Esophagus muscularis mucosa (tissue), 4 donors: ENCODE results near the gene KCNB1. TPM values are rescaled to one million over a fixed set of nuclear protein-coding genes. Genes with fewer than 3 reads are reported as not detected.

Experiments
- DNase-seq: peaks from one replicate; pipeline ENCODE4 v3.0.0-alpha.2; 2017; ENCODE audit errors: extremely low spot score
- H3K27ac ChIP-seq, 4 donors: fragments of 200-600 bp; sonication (generic); replicated peaks in 1 of 4; 1 replicate in 3 of 4; 2 replicates in 1 of 4; pipeline ENCODE4 v1.5.1; 2016 to 2019; ENCODE audit warnings: mild to moderate bottlenecking in 1 of 4
- H3K27me3 ChIP-seq, 4 donors: fragments of 200-600 bp; sonication (generic); one replicate each; pipeline versions ENCODE4 v1.5.1 to v1.6.0; 2016 to 2019
- H3K36me3 ChIP-seq, 4 donors: fragments of 200-600 bp; sonication (generic); one replicate each; pipeline ENCODE4 v1.5.1; 2016 to 2019
- H3K4me1 ChIP-seq, 4 donors: fragments of 200-600 bp; sonication (generic); one replicate each; pipeline ENCODE4 v1.5.1; 2016 to 2019
- H3K4me3 ChIP-seq, 4 donors: fragments of 200-600 bp; sonication (generic); 1 replicate in 2 of 4; 2 replicates in 2 of 4; pipeline ENCODE4 v1.5.1; 2016 to 2019; ENCODE audit warnings: mild to moderate bottlenecking in 4 of 4, moderate library complexity in 1 of 4
- H3K9me3 ChIP-seq, 4 donors: fragments of 200-600 bp; sonication (generic); 1 replicate in 3 of 4; 2 replicates in 1 of 4; pipeline ENCODE4 v1.5.1; 2016 to 2019
- EP300 ChIP-seq: sonication (generic); formaldehyde crosslinking; IDR thresholded peaks from one replicate; pipeline ENCODE4 v1.6.1; 2017; ENCODE audit warnings: antibody characterized with exemption
- POLR2A ChIP-seq: fragments of 450-650 bp; IDR thresholded peaks from one replicate; pipeline ENCODE4 v1.6.1; 2017; ENCODE audit warnings: antibody characterized with exemption, moderate library complexity, mild to moderate bottlenecking, low read depth
- POLR2AphosphoS5 ChIP-seq, 2 donors: sonication (generic); formaldehyde crosslinking; IDR thresholded peaks; one replicate each; pipeline ENCODE4 v1.6.1; 2017; ENCODE audit warnings: antibody characterized with exemption in 2 of 2
- WGBS: methylation state at CpG from one replicate; pipeline ENCODE4 v1.1.5; 2018; 5-methylcytosine and 5-hydroxymethylcytosine counted together
- intact Hi-C: fragments of 100-400 bp; cut with DNase I; formaldehyde crosslinking; loops from one replicate; pipeline ENCODE4 v1.15.1; 2023
- total RNA-seq, 4 donors: library from RNA; depleted of rRNA; stranded (reverse); fragments of >200 nt; gene quantifications; one replicate each; pipeline versions ENCODE4 v1.1.0 to v1.2.1, GENCODE V29; 2016
- TF ChIP-seq, protein P1 (sequence below), 3 experiments: fragments of 200-600 bp in 2 of 3; fragments of 450-650 bp in 1 of 3; sonication (generic) in 2 of 3; IDR thresholded peaks; one replicate each; pipeline ENCODE4 v1.5.1; 2017 to 2019; ENCODE audit warnings: antibody characterized with exemption in 3 of 3, mild to moderate bottlenecking in 2 of 3, moderate library complexity in 1 of 3

Gene KCNB1
- total RNA-seq, 4 donors from 2014 or later: 32.3 to 55.5 (median 51.9) TPM

DNA sequence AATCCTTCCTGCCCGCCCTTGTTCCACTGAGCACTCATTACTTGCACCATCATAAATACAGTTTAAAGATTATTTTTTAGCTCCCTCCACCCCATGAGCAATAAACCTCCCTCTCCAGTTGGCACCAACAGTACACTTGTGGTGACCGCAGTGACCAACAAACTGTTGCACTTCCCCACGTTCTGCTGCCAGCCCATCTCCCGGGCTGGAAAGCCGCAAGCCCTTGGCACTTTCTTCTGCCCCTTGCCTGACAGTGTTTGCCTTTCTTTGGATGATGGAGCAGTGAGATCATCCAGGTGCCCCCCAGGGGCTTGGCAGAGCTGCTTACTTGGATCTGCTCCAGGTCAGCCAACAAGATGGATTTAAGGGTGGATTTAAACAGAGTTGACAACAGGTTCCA is 21.6 kb downstream of the KCNB1 start:
- no peak for DNase-seq
- WGBS: 73% methylated on average over 5 of the region's 5 CpGs
- intact Hi-C loops: no loop called here
- no peaks in the 10 kb centered on the region for H3K9me3 ChIP-seq
- H3K27ac ChIP-seq: peak overlapping the region; percentile 6 to 46 (median 26)
- no peak overlapping the region for H3K4me3 ChIP-seq
- H3K27me3 ChIP-seq: no peaks in the 10 kb centered on the region
- peaks cover 0 to 4% (median 0%) of the 10 kb centered on the region in 4 donors for H3K36me3 ChIP-seq
- TF ChIP-seq POLR2A (no peak), POLR2AphosphoS5 (IDR thresholded peaks at IDR 0.05) (no peak), EP300 (no peak)
- TF ChIP-seq, protein P1, sequence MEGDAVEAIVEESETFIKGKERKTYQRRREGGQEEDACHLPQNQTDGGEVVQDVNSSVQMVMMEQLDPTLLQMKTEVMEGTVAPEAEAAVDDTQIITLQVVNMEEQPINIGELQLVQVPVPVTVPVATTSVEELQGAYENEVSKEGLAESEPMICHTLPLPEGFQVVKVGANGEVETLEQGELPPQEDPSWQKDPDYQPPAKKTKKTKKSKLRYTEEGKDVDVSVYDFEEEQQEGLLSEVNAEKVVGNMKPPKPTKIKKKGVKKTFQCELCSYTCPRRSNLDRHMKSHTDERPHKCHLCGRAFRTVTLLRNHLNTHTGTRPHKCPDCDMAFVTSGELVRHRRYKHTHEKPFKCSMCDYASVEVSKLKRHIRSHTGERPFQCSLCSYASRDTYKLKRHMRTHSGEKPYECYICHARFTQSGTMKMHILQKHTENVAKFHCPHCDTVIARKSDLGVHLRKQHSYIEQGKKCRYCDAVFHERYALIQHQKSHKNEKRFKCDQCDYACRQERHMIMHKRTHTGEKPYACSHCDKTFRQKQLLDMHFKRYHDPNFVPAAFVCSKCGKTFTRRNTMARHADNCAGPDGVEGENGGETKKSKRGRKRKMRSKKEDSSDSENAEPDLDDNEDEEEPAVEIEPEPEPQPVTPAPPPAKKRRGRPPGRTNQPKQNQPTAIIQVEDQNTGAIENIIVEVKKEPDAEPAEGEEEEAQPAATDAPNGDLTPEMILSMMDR (IDR thresholded peaks at IDR 0.05): no peak
- H3K4me1 ChIP-seq: peaks cover 0 to 53% (median 41%) of the 10 kb centered on the region in 4 donors

DNA sequence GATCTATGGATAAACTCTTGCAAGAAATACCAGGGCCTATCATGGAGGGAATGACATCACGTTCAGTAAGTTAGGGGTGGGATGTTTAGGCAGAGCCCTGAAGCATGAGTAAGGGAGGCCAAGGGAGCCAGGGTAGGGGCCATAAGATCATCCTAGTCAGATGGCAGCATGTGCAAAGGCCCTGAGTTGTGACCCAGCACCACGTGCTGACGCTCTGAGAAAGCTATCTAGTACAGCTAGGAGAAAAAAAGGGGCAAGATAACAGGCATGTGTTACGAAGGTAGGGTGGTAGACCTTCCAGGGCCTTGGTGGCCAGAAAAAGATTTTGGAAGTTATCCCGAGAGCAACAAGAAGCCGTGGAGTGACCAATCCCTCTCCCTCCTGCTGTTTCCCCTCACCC is 22.3 kb downstream of the KCNB1 start:
- Histone ChIP-seq H3K27ac (peak overlapping the region in 1 of 4 donors; percentile 46), H3K36me3 (peaks cover 0 to 4% (median 0%) of the 10 kb centered on the region in 4 donors), H3K9me3 (no peaks in the 10 kb centered on the region), H3K4me3 (no peak overlapping the region), H3K4me1 (peaks cover 0 to 45% (median 33%) of the 10 kb centered on the region in 4 donors), H3K27me3 (no peaks in the 10 kb centered on the region)
- WGBS: 82% methylated on average over 6 of the region's 6 CpGs
- TF ChIP-seq, protein P1 (IDR thresholded peaks at IDR 0.05): no peak
- no peak for TF ChIP-seq POLR2AphosphoS5 (IDR thresholded peaks at IDR 0.05)
- TF ChIP-seq EP300: no peak
- no peak for TF ChIP-seq POLR2A
- no peak for DNase-seq
- intact Hi-C loops: no loop called here

DNA sequence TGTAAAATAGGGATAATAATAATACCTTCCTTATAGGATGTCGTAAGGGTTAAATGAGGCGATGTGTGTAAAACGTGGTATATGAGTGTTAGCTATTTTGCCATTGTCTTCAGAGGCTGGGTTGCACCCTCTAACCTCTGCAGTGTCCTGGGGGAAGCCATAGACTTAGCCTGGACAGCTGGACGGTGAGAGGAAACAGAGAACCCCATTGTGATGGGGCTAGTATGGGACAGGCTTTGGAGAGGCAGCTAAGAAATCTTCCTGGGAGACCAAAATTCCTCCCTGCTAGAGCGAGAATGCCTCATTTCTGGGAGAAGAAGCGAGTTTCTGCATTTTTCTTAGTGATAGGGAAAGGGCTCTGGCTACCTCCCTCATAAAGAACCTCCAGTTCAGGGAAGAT is 22.8 kb downstream of the KCNB1 start:
- no peak for TF ChIP-seq POLR2A
- no peak for TF ChIP-seq EP300
- TF ChIP-seq, protein P1 (IDR thresholded peaks at IDR 0.05): no peak
- no peak for TF ChIP-seq POLR2AphosphoS5 (IDR thresholded peaks at IDR 0.05)
- WGBS: 84% methylated on average over 6 of the region's 6 CpGs
- Histone ChIP-seq H3K4me1 (peaks cover 0 to 41% (median 30%) of the 10 kb centered on the region in 4 donors), H3K36me3 (peaks cover 0 to 4% (median 0%) of the 10 kb centered on the region in 4 donors), H3K27me3 (no peaks in the 10 kb centered on the region), H3K27ac (peak overlapping the region in 1 of 4 donors; percentile 46), H3K4me3 (no peak overlapping the region), H3K9me3 (no peaks in the 10 kb centered on the region)
- DNase-seq: no peak
- intact Hi-C loops: no loop called here

DNA sequence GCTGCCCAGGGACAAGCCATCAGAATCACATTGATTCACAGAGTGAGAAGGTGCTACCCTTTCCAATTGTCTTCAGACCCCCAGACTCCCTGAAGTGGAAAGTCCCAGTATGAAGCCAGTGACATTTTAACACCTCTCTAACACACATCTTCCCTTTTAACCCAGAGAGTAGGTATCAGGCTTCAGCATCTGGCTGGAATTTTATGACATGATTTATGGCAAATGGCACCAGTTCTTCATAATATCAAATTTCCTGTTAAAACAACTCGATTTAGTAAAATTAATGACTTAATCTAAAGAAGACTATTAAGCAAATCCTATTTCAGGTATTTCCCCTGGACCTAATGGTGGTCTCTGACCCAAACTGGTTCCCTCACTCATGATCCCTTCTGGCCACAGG is 25.0 kb downstream of the KCNB1 start:
- intact Hi-C loops: no loop called here
- TF ChIP-seq, protein P1 (IDR thresholded peaks at IDR 0.05): no peak
- no peak for TF ChIP-seq POLR2A
- TF ChIP-seq POLR2AphosphoS5 (IDR thresholded peaks at IDR 0.05): no peak
- no peak for TF ChIP-seq EP300
- no peak overlapping the region for H3K27ac ChIP-seq
- peaks cover 2 to 40% (median 25%) of the 10 kb centered on the region in 4 donors for H3K4me1 ChIP-seq
- no peaks in the 10 kb centered on the region for H3K27me3 ChIP-seq
- H3K4me3 ChIP-seq: no peak overlapping the region
- no peaks in the 10 kb centered on the region for H3K9me3 ChIP-seq
- peaks cover 0 to 4% (median 0%) of the 10 kb centered on the region in 4 donors for H3K36me3 ChIP-seq
- DNase-seq: no peak
- 48% methylated on average over 1 of the region's 1 CpG for WGBS

DNA sequence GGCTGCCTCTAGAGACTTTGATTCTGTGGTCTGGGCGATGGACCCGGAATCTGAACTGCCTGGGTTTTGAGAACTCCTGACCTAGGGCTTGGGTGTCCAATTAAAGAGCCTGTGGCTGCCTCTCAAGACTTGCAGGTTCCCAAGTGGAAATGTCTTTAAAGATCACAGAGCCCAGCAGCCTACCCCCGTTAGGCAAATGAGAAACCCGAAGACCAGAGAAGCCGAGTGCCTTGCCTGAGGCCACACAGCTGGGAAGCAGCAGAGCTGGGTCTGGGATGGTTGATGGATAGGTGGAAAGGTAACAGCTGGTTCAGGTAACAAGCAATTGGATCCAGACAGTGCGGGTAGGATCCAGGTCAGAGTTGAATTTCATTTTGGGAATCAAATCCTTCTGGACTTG is 25.8 kb downstream of the KCNB1 start:
- Histone ChIP-seq H3K9me3 (no peaks in the 10 kb centered on the region), H3K4me3 (no peak overlapping the region), H3K36me3 (peaks cover 0 to 4% (median 0%) of the 10 kb centered on the region in 4 donors)

More for the DNA sequence above, 25.8 kb downstream of the KCNB1 start:
- peaks cover 9 to 41% (median 29%) of the 10 kb centered on the region in 4 donors for H3K4me1 ChIP-seq
- no peak for DNase-seq
- 96% methylated on average over 4 of the region's 6 CpGs for WGBS
- H3K27ac ChIP-seq: no peak overlapping the region
- H3K27me3 ChIP-seq: no peaks in the 10 kb centered on the region
- TF ChIP-seq, protein P1 (IDR thresholded peaks at IDR 0.05): no peak
- TF ChIP-seq EP300: no peak
- TF ChIP-seq POLR2AphosphoS5 (IDR thresholded peaks at IDR 0.05): no peak
- no peak for TF ChIP-seq POLR2A
- intact Hi-C loops: no loop called here
